Upper lobe of left lung (tissue), 6 donors: ENCODE data around the gene GALNT18. TPM values are rescaled to one million over a fixed set of nuclear protein-coding genes. Genes with fewer than 3 reads are reported as not detected.

Source experiments
- ATAC-seq, 2 donors: fragments of 200-7000 bp; cut with Tn5 transposase; one replicate each; pipeline ENCODE4 v1.9.1; 2022; ENCODE audit warnings: mild to moderate bottlenecking in 2 of 2, moderate library complexity in 2 of 2; ENCODE audit not compliant: low FRiP score in 2 of 2
- DNase-seq, 2 donors: peaks; one replicate each; pipeline ENCODE4 v3.0.0-alpha.2; 2019 to 2020
- H3K27ac ChIP-seq, 4 donors: fragments of 200-600 bp; sonication (generic); one replicate each; pipeline ENCODE4 v1.5.1; 2016 to 2019
- H3K27me3 ChIP-seq, 4 donors: fragments of 200-600 bp; sonication (generic); one replicate each; pipeline ENCODE4 v1.5.1; 2017 to 2019
- H3K36me3 ChIP-seq, 4 donors: fragments of 200-600 bp; sonication (generic); one replicate each; pipeline ENCODE4 v1.5.1; 2016 to 2019
- H3K4me1 ChIP-seq, 4 donors: fragments of 200-600 bp; sonication (generic); one replicate each; pipeline ENCODE4 v1.5.1; 2018 to 2019
- H3K4me3 ChIP-seq, 4 donors: fragments of 200-600 bp; sonication (generic); one replicate each; pipeline ENCODE4 v1.5.1; 2017 to 2019; ENCODE audit warnings: mild to moderate bottlenecking in 2 of 4, moderate library complexity in 1 of 4
- H3K9me3 ChIP-seq, 4 donors: fragments of 200-600 bp; sonication (generic); one replicate each; pipeline ENCODE4 v1.5.1; 2018 to 2019
- CTCF ChIP-seq, 6 experiments: fragments of 450-650 bp in 4 of 6; fragments of 200-600 bp in 2 of 6; sonication (generic) in 2 of 6; IDR thresholded peaks; one replicate each; pipeline ENCODE4 v1.5.1; 2016 to 2019; ENCODE audit warnings: antibody characterized with exemption in 6 of 6
- EP300 ChIP-seq, 4 donors: sonication (generic); formaldehyde crosslinking; IDR thresholded peaks; one replicate each; pipeline ENCODE4 v1.5.1; 2017; ENCODE audit warnings: antibody characterized with exemption in 4 of 4, control low read depth in 2 of 4
- POLR2A ChIP-seq, 4 donors: fragments of 450-650 bp; IDR thresholded peaks; one replicate each; pipeline ENCODE4 v1.5.1; 2016 to 2017; ENCODE audit warnings: antibody characterized with exemption in 4 of 4, mild to moderate bottlenecking in 2 of 4
- POLR2AphosphoS5 ChIP-seq, 2 donors: sonication (generic); formaldehyde crosslinking; IDR thresholded peaks; one replicate each; pipeline ENCODE4 v1.5.1; 2017; ENCODE audit warnings: antibody characterized with exemption in 2 of 2
- WGBS, 2 donors: methylation state at CpG; one replicate each; pipeline ENCODE4 v1.1.5; 2017 to 2018; 5-methylcytosine and 5-hydroxymethylcytosine counted together
- total RNA-seq, 6 donors: library from RNA; depleted of rRNA in 4 of 6; stranded (reverse); fragments of >200 nt in 4 of 6; gene quantifications; one replicate each; pipeline versions ENCODE4 v1.1.0 to v1.2.1, GENCODE V29; 2016 to 2021
- donor health status: DM: no; HTN: no; CAD: no; lungs with moderate emphysema.
- donor health status: DM: no; HTN: yes; CAD: no; lungs with severe emphysema.

The GALNT18 gene
- total RNA-seq, 6 donors from 2014 or later: 48.2 to 115 (median 61.8) TPM

GRCh38 chr11:11519184-11519583 is 102.6 kb downstream of the GALNT18 start:
- TF ChIP-seq POLR2A (IDR thresholded peaks at IDR 0.05) (no peak), POLR2AphosphoS5 (IDR thresholded peaks at IDR 0.05) (no peak), EP300 (IDR thresholded peaks at IDR 0.05) (no peak), CTCF (IDR thresholded peaks at IDR 0.05) (no peak)
- Histone ChIP-seq H3K9me3 (no peaks in the 10 kb centered on the region), H3K27ac (no peak overlapping the region), H3K36me3 (no peaks in the 10 kb centered on the region), H3K4me1 (peaks cover 13 to 32% (median 26%) of the 10 kb centered on the region in 4 donors), H3K27me3 (no peaks in the 10 kb centered on the region), H3K4me3 (no peak overlapping the region)
- DNase-seq (peak in 1 of 2 donors; percentile 9), ATAC-seq (no peak)
- 61 to 70% methylated on average over 4 of the region's 4 CpGs for WGBS, 2 donors

GRCh38 chr11:11514246-11514645 is 107.6 kb downstream of the GALNT18 start:
- H3K27me3 ChIP-seq: no peaks in the 10 kb centered on the region
- TF ChIP-seq POLR2A (IDR thresholded peaks at IDR 0.05) (no peak), EP300 (IDR thresholded peaks at IDR 0.05) (no peak), CTCF (IDR thresholded peaks at IDR 0.05) (no peak), POLR2AphosphoS5 (IDR thresholded peaks at IDR 0.05) (no peak)
- H3K4me3 ChIP-seq: no peak overlapping the region
- DNase-seq (no peak), ATAC-seq (no peak)
- H3K27ac ChIP-seq: no peak overlapping the region
- no peaks in the 10 kb centered on the region for H3K36me3 ChIP-seq
- peaks cover 12 to 23% (median 18%) of the 10 kb centered on the region in 4 donors for H3K4me1 ChIP-seq
- 78 to 80% methylated on average over 3 of the region's 3 CpGs for WGBS, 2 donors
- no peaks in the 10 kb centered on the region for H3K9me3 ChIP-seq

GRCh38 chr11:11513422-11513821 is 108.4 kb downstream of the GALNT18 start:
- H3K4me1 ChIP-seq: peaks cover 10 to 23% (median 13%) of the 10 kb centered on the region in 4 donors
- no peak for TF ChIP-seq POLR2A (IDR thresholded peaks at IDR 0.05)
- no peak for TF ChIP-seq EP300 (IDR thresholded peaks at IDR 0.05)
- no peak for TF ChIP-seq CTCF (IDR thresholded peaks at IDR 0.05)
- TF ChIP-seq POLR2AphosphoS5 (IDR thresholded peaks at IDR 0.05): no peak
- no peaks in the 10 kb centered on the region for H3K27me3 ChIP-seq
- DNase-seq (no peak), ATAC-seq (no peak)
- H3K9me3 ChIP-seq: no peaks in the 10 kb centered on the region
- WGBS, 2 donors: 43 to 66% methylated on average over 3 of the region's 3 CpGs
- H3K36me3 ChIP-seq: no peaks in the 10 kb centered on the region
- no peak overlapping the region for H3K4me3 ChIP-seq
- H3K27ac ChIP-seq: no peak overlapping the region

GRCh38 chr11:11512929-11513328 is 108.9 kb downstream of the GALNT18 start:
- no peaks in the 10 kb centered on the region for H3K9me3 ChIP-seq
- no peaks in the 10 kb centered on the region for H3K27me3 ChIP-seq
- no peak overlapping the region for H3K4me3 ChIP-seq
- WGBS, 2 donors: 82 to 89% methylated on average over 4 of the region's 4 CpGs
- TF ChIP-seq EP300 (IDR thresholded peaks at IDR 0.05) (no peak), POLR2A (IDR thresholded peaks at IDR 0.05) (no peak), POLR2AphosphoS5 (IDR thresholded peaks at IDR 0.05) (no peak), CTCF (IDR thresholded peaks at IDR 0.05) (no peak)
- DNase-seq: no peak
- H3K27ac ChIP-seq: no peak overlapping the region
- ATAC-seq: no peak
- H3K4me1 ChIP-seq: peaks cover 10 to 23% (median 13%) of the 10 kb centered on the region in 4 donors
- H3K36me3 ChIP-seq: no peaks in the 10 kb centered on the region

GRCh38 chr11:11512502-11512901 is 109.3 kb downstream of the GALNT18 start:
- WGBS, 2 donors: 92 to 93% methylated on average over 6 of the region's 6 CpGs
- DNase-seq (no peak), ATAC-seq (no peak)
- no peak overlapping the region for H3K27ac ChIP-seq
- H3K27me3 ChIP-seq: no peaks in the 10 kb centered on the region
- no peaks in the 10 kb centered on the region for H3K9me3 ChIP-seq
- no peaks in the 10 kb centered on the region for H3K36me3 ChIP-seq
- TF ChIP-seq POLR2A (IDR thresholded peaks at IDR 0.05) (no peak), POLR2AphosphoS5 (IDR thresholded peaks at IDR 0.05) (no peak), CTCF (IDR thresholded peaks at IDR 0.05) (no peak), EP300 (IDR thresholded peaks at IDR 0.05) (no peak)
- H3K4me1 ChIP-seq: peaks cover 10 to 23% (median 13%) of the 10 kb centered on the region in 4 donors
- H3K4me3 ChIP-seq: no peak overlapping the region
